ENCODE data around the gene TBP.
"Not testable (repeated sequence)": the region's sequence is repeated elsewhere in the genome, so short reads cannot be mapped to it uniquely, and the experiment has no call there.

TBP gene

GRCh38 chr6:170536671-170537070 is 17.5 kb upstream of the TBP start:
- DNase-seq, result no peak

GRCh38 chr6:170537329-170537728 is 16.8 kb upstream of the TBP start:
- DNase-seq, result no peak

GRCh38 chr6:170542031-170542719 is 12.0 kb upstream of the TBP start:
- no peak for DNase-seq

- DNase-seq, result peak; percentile 86
Measured at GRCh38 chr6:170545405-170545804, 8.8 kb upstream of the TBP start.

- peak; percentile 84 for DNase-seq
Measured at GRCh38 chr6:170552765-170553533, 1.2 kb upstream of the TBP start, which contains the start of gene PSMB1. Gene PSMB1, minus strand, starts transcription at chr6:170553307. Its CDS starts 65 bp downstream, at chr6:170553242.

GRCh38 chr6:170553534-170554012 is 596 bp upstream of the TBP start:
- no peak for DNase-seq

- DNase-seq, result no peak
Measured at GRCh38 chr6:170554796-170555137, 598 bp downstream of the TBP start.

GRCh38 chr6:170555305-170555704 is 1.1 kb downstream of the TBP start:
- DNase-seq, result no peak

- DNase-seq, result no peak
Measured at GRCh38 chr6:170561555-170561954, 7.4 kb downstream of the TBP start.

- no peak for DNase-seq
Measured at GRCh38 chr6:170564936-170565530, 10.9 kb downstream of the TBP start.

GRCh38 chr6:170572704-170573466 is 18.7 kb downstream of the TBP start:
- DNase-seq, result no peak

GRCh38 chr6:170575250-170575649 is 21.1 kb downstream of the TBP start:
- DNase-seq, result no peak

GRCh38 chr6:170578909-170579308 is 24.7 kb downstream of the TBP start:
- DNase-seq, result no peak

GRCh38 chr6:170583756-170584180 is 29.6 kb downstream of the TBP start:
- no peak for DNase-seq

GRCh38 chr6:170584181-170584953 is 30.2 kb downstream of the TBP start, which contains the start of gene PDCD2:
Gene PDCD2, minus strand, starts transcription at chr6:170584637. Its CDS starts 56 bp downstream, at chr6:170584581.
- DNase-seq, result peak; percentile 87

GRCh38 chr6:170584954-170585498 is 30.9 kb downstream of the TBP start:
- DNase-seq, result no peak

GRCh38 chr6:170590725-170591124 is 36.6 kb downstream of the TBP start:
- DNase-seq, result no peak

- DNase-seq, result no peak
Measured at GRCh38 chr6:170596426-170596825, 42.3 kb downstream of the TBP start.

GRCh38 chr6:170597278-170597677 is 43.1 kb downstream of the TBP start:
- DNase-seq, result no peak

- DNase-seq, result no peak
Measured at GRCh38 chr6:170605574-170606259, 51.5 kb downstream of the TBP start.

- not testable (repeated sequence) for DNase-seq
Measured at GRCh38 chr6:170609225-170609624, 55.1 kb downstream of the TBP start.

All from DMS153 (cell line).